Smooth muscle cell (in vitro differentiated cells): Measurements from ENCODE around the gene COMMD7. TPM values are rescaled to one million over a fixed set of nuclear protein-coding genes. Genes with fewer than 3 reads are reported as not detected.

Source experiments
- DNase-seq: peaks from one replicate; lab custom pipeline; 2025; ENCODE audit not compliant: unreplicated experiment; lab: John Stamatoyannopoulos, UW
- H2AFZ ChIP-seq: fragments of 200-600 bp; sonication (generic); 2 replicates; pipeline ENCODE4 v1.6.0; 2016; ENCODE audit warnings: antibody characterized with exemption, low read depth, mild to moderate bottlenecking
- H3F3A ChIP-seq: fragments of 200-600 bp; sonication (generic); 2 replicates; pipeline ENCODE4 v1.6.0; 2017; ENCODE audit warnings: antibody characterized with exemption, low read depth
- H3K27ac ChIP-seq: fragments of 200-600 bp; sonication (generic); 2 replicates; pipeline ENCODE4 v1.5.1; 2016; ENCODE audit warnings: low read depth, mild to moderate bottlenecking
- H3K27me3 ChIP-seq: fragments of 200-600 bp; sonication (generic); 2 replicates; pipeline ENCODE4 v1.6.1; 2016; ENCODE audit warnings: low read depth, mild to moderate bottlenecking
- H3K36me3 ChIP-seq: fragments of 200-600 bp; sonication (generic); 2 replicates; pipeline ENCODE4 v1.5.1; 2016; ENCODE audit warnings: low read depth
- H3K4me1 ChIP-seq: fragments of 200-600 bp; sonication (generic); 2 replicates; pipeline ENCODE4 v1.5.1; 2016; ENCODE audit warnings: low read depth
- H3K4me2 ChIP-seq: fragments of 200-600 bp; sonication (generic); 2 replicates; pipeline ENCODE4 v1.6.0; 2016; ENCODE audit warnings: mild to moderate bottlenecking
- H3K4me3 ChIP-seq: fragments of 200-600 bp; sonication (generic); 2 replicates; pipeline ENCODE4 v1.5.1; 2016; ENCODE audit warnings: mild to moderate bottlenecking
- H3K79me2 ChIP-seq: fragments of 200-600 bp; sonication (generic); 2 replicates; pipeline ENCODE4 v1.6.0; 2016; ENCODE audit warnings: low read depth, mild to moderate bottlenecking
- H3K9ac ChIP-seq: fragments of 200-600 bp; sonication (generic); 2 replicates; pipeline ENCODE4 v1.6.0; 2016; ENCODE audit warnings: low read depth
- H3K9me3 ChIP-seq: fragments of 200-600 bp; sonication (generic); replicated peaks from 2 replicates; pipeline ENCODE4 v1.5.1; 2016; ENCODE audit warnings: low read depth
- H4K20me1 ChIP-seq: fragments of 200-600 bp; sonication (generic); 2 replicates; pipeline ENCODE4 v1.6.0; 2016; ENCODE audit warnings: low read depth
- WGBS: methylation state at CpG from one replicate; pipeline ENCODE4 v1.1.7; 2016; ENCODE audit warnings: low lambda C conversion rate; 5-methylcytosine and 5-hydroxymethylcytosine counted together
- polyA plus RNA-seq: library from polyadenylated mRNA; unstranded; fragments of >200 nt; fragmentation: Nextera tagmentation; extraction: Ambion mirVana; gene quantifications from 2 replicates; pipeline ENCODE4 v1.2.1, GENCODE V29; 2016
- total RNA-seq: library from RNA; depleted of rRNA; stranded (reverse); fragments of >200 nt; gene quantifications from 2 replicates; pipeline ENCODE4 v1.2.3, GENCODE V29; 2014
- TF ChIP-seq, protein P1 (sequence below): fragments of 200-600 bp; sonication (generic); IDR thresholded peaks from 2 replicates; pipeline ENCODE4 v1.5.1; 2017; ENCODE audit warnings: borderline replicate concordance, mild to moderate bottlenecking, antibody characterized with exemption; ENCODE audit not compliant: insufficient read depth, poor library complexity, severe bottlenecking

Gene COMMD7
- 29.2 and 35.4 TPM in 2 replicates for total RNA-seq
- 57.6 and 62.8 TPM in 2 replicates for polyA plus RNA-seq

- peak; percentile 9 for DNase-seq
- Histone ChIP-seq H3K27me3 (no peaks in the 10 kb centered on the region), H3K4me3 (peak within 1 kb of the TSS; percentile 66), H3K27ac (peak within 1 kb of the TSS; percentile 8), H3K4me2 (peak within 1 kb of the TSS; percentile 88), H3K79me2 (no peaks in the 10 kb centered on the region), H3K36me3 (no peaks in the 10 kb centered on the region), H2AFZ (peak within 1 kb of the TSS; percentile 92), H3F3A (peaks cover 15% of the 10 kb centered on the region), H3K4me1 (peaks cover 12% of the 10 kb centered on the region), H4K20me1 (no peaks in the 10 kb centered on the region), H3K9me3 (no peaks in the 10 kb centered on the region), H3K9ac (peak within 1 kb of the TSS; percentile 56)
- 2% methylated on average over 56 of the region's 64 CpGs for whole genome bisulfite sequencing
- TF ChIP-seq, protein P1, sequence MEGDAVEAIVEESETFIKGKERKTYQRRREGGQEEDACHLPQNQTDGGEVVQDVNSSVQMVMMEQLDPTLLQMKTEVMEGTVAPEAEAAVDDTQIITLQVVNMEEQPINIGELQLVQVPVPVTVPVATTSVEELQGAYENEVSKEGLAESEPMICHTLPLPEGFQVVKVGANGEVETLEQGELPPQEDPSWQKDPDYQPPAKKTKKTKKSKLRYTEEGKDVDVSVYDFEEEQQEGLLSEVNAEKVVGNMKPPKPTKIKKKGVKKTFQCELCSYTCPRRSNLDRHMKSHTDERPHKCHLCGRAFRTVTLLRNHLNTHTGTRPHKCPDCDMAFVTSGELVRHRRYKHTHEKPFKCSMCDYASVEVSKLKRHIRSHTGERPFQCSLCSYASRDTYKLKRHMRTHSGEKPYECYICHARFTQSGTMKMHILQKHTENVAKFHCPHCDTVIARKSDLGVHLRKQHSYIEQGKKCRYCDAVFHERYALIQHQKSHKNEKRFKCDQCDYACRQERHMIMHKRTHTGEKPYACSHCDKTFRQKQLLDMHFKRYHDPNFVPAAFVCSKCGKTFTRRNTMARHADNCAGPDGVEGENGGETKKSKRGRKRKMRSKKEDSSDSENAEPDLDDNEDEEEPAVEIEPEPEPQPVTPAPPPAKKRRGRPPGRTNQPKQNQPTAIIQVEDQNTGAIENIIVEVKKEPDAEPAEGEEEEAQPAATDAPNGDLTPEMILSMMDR = no peak
Measured at GRCh38 chr20:32743237-32744112, at the start of gene COMMD7. Gene COMMD7, minus strand, starts transcription at chr20:32743467. Its CDS starts 76 bp downstream, at chr20:32743391.

- TF ChIP-seq, protein P1 = no peak
- Histone ChIP-seq H2AFZ (no peak overlapping the region), H3K79me2 (no peaks in the 10 kb centered on the region), H3F3A (no peaks in the 10 kb centered on the region), H3K4me3 (no peak overlapping the region), H3K4me1 (peaks cover 5% of the 10 kb centered on the region), H3K9ac (no peak overlapping the region), H3K27ac (no peak overlapping the region), H3K27me3 (no peaks in the 10 kb centered on the region), H3K9me3 (no peaks in the 10 kb centered on the region), H3K4me2 (peak overlapping the region; percentile 58), H4K20me1 (no peaks in the 10 kb centered on the region), H3K36me3 (no peaks in the 10 kb centered on the region)
- 95% methylated on average over 13 of the region's 13 CpGs for WGBS
- no peak for DNase-seq
Measured at GRCh38 chr20:32792731-32793458, 49.6 kb upstream of the COMMD7 start.

GRCh38 chr20:32792316-32792715, 49.0 kb upstream of the COMMD7 start:
- no peaks in the 10 kb centered on the region for H3F3A ChIP-seq
- H3K9me3 ChIP-seq = no peaks in the 10 kb centered on the region
- H2AFZ ChIP-seq = no peak overlapping the region
- no peak overlapping the region for H3K27ac ChIP-seq
- TF ChIP-seq, protein P1 = no peak
- no peak for DNase-seq
- H3K9ac ChIP-seq = no peak overlapping the region
- no peaks in the 10 kb centered on the region for H4K20me1 ChIP-seq
- H3K27me3 ChIP-seq = no peaks in the 10 kb centered on the region
- no peaks in the 10 kb centered on the region for H3K36me3 ChIP-seq
- H3K4me1 ChIP-seq = peaks cover 5% of the 10 kb centered on the region
- no peaks in the 10 kb centered on the region for H3K79me2 ChIP-seq
- H3K4me3 ChIP-seq = no peak overlapping the region
- 22% methylated on average over 3 of the region's 3 CpGs for WGBS
- H3K4me2 ChIP-seq = peak overlapping the region; percentile 58
